GM18858 (cell line): ENCODE data around the gene MAPT.
"Not testable (repeated sequence)": the region's sequence is repeated elsewhere in the genome, so short reads cannot be mapped to it uniquely, and the experiment has no call there.

Experiments
- ATAC-seq: cut with Tn5 transposase; IDR thresholded peaks from one replicate; pipeline ENCODE4 v1.9.1; 2021; ENCODE audit not compliant: unreplicated experiment

Gene MAPT

DNA sequence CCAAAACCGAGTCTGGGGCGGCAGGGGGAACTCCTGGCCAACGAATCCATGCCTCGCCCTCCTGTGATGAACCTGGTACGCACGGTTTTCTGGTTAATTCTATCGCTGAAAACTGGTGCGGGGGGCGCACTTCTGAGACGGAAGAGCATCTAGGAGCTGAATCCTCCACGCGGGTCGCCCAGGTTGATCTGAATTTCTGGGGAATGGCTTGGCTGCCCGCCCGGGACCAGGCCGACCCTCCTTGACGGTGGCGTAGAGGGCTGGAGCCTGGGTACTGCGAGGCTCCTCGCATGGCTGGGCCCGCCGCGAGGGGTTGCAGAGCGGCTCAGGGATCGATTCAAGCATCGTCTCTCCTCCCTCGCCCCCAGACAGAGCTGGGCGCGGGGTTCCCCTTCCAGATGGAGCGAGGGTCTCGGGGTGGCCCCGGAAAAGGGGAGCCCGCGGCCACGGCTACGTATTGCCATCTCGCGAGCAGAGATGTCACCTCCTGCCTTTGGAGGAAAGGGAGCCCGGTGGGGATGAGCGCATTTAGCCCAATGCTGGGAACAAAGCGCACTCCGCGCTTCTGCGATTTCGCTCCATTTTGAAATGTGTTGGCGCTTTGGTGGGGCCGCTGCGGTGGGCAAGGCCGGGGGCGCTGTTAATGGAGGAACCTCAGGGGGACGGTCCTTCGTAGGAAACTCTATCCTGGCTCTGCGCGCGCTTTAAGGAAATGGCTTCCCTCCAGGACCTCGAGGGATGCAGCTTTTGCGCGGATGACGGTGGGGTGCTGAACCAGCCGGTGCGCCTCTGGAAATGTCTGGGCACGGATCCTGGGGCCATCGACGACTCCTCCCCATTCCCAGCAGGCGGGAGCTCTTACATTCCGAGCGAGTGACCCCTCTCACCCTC lies 2.7 kb downstream of the MAPT start:
- no peak for ATAC-seq

DNA sequence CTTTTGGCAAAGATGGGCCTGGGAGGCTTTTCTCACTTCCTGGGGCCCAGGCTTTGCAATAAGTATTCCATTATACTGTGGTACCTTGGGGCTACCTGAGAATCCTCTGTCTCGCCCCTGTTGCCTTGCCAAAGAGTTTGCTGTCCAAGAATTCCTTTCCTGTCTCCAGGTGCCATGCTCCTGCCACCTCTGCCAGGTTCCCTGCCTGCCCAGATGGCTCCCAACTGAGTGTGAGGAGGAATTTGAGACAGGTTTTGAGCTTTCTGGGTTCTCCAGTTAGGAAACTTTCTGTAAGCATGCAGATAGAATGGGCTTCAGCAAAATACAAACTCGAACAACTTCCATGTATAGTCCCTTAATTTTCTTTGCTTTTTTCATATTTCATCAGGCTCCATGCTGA lies 5.8 kb downstream of the MAPT start:
- no peak for ATAC-seq

DNA sequence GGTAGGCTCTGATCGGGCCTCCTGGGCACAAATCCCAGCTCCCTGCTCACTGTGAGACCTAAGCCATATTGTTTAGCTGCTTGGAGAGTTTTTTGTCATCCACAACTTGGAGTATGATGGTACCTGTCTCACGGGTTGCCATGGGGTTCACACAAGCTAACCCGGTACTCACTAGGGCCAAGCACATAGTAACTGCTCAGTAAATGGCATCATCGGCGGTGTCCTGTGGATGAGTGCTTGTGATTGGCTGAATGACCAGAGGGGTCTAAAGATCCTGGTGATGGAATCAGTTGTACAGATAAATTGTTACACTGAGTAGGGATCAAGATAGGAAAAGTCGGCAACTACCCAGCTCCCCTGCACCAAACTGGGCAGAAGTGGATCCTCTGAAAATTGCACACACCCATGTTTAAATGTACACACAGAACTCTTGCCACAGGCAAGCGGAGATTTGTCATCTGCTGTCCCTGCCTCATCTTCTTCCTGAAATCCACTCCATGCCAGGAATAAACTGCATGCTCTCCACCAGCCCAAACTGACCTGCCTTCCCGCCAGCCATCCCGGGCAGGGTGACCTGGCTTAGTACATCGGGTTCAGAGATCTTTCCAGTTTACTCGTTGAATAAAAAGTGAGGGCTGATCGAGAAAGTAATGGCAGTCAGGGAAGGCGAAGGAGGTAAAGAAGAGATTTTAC lies 6.5 kb downstream of the MAPT start:
- no peak for ATAC-seq

- ATAC-seq, result no peak
These were observed 8.6 kb downstream of the MAPT start for GRCh38 chr17:45902892-45903346.

GRCh38 chr17:45904866-45905265 lies 10.5 kb downstream of the MAPT start:
- no peak for ATAC-seq

- ATAC-seq, result no peak
These were observed 11.5 kb downstream of the MAPT start for GRCh38 chr17:45905814-45906213.

GRCh38 chr17:45906237-45906636 lies 11.9 kb downstream of the MAPT start:
- ATAC-seq, result no peak

GRCh38 chr17:45906927-45907622 lies 12.7 kb downstream of the MAPT start:
- ATAC-seq, result no peak

- no peak for ATAC-seq
These were observed 13.5 kb downstream of the MAPT start for GRCh38 chr17:45907750-45908395.

GRCh38 chr17:45908460-45908859 lies 14.1 kb downstream of the MAPT start:
- ATAC-seq, result no peak

GRCh38 chr17:45908935-45909334 lies 14.6 kb downstream of the MAPT start:
- no peak for ATAC-seq

- no peak for ATAC-seq
These were observed 16.3 kb downstream of the MAPT start for GRCh38 chr17:45910667-45911066.

DNA sequence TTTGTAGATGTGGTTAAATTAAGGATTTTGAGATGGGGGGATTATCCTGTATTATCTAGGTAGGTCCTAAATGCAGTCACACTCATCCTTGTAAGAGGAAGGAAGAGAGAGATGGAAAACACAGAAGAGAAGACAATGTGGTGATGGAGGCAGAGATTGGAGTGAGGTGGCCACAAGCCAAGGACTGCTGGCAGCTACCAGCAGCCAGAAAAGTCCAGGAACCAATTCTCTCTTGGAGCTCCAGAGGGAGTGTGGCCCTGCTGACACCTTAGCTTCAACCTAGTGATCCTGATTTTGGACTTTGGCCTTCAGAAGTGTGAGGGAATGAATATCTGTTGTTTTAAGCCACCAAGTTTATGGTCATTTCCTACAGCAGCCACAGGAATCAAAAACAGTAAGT lies 18.0 kb downstream of the MAPT start:
- ATAC-seq, result no peak

GRCh38 chr17:45913030-45913429 lies 18.7 kb downstream of the MAPT start:
- not testable (repeated sequence) for ATAC-seq

DNA sequence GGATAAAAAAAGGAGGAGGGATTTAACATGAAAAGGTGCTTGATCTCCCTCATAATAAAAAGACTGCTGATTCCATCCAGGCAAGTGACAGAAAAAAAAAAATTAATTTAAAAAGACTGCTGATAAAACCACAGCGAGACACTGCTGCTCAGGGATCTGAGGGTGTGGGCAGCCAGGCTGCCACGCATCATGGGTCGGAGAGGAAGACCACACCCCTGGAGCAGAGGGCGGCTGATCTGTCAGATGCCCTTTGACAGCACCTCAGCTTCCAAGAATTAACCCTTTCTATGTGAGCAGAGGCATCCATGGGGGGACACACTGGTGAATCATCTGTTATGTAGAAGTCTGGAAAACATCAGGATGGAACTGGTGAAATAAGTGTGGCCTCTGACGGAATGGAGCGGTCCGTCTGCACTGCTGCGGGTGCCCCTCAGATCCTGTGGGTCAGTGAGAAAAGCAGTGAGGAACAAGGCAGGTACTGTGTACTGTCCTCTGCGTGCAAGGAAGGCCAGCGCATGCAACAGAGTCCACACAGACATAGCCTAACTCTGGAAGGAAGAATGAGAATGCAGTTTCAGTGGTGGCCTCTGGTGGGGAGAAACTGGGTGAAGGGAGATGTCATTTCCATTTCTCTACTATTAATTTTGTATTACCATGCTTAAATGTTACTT lies 19.8 kb downstream of the MAPT start:
- no peak for ATAC-seq

DNA sequence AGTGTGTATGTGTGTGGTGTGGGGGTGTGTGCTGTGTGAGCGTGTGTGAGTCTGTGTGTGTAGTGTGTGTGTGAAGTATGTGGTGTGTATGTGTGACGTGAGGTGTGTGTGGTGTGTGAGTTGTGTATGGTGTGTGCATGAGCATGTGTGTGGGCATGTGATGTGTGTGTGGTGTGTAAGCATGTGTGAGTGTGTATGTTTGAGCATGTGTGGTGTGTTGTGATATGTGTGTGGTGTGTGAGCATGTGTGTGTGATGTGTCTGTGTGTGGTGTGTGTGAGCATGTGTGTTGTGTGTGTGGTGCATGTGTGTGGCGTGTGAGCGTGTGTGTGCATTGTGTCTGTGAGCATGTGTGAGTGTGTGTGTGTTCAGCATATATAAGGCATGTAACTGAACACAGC lies 20.9 kb downstream of the MAPT start:
- ATAC-seq, result no peak

- no peak for ATAC-seq
These were observed 22.7 kb downstream of the MAPT start for GRCh38 chr17:45917081-45917480.

- ATAC-seq, result no peak
These were observed 23.9 kb downstream of the MAPT start for GRCh38 chr17:45918241-45918745.

DNA sequence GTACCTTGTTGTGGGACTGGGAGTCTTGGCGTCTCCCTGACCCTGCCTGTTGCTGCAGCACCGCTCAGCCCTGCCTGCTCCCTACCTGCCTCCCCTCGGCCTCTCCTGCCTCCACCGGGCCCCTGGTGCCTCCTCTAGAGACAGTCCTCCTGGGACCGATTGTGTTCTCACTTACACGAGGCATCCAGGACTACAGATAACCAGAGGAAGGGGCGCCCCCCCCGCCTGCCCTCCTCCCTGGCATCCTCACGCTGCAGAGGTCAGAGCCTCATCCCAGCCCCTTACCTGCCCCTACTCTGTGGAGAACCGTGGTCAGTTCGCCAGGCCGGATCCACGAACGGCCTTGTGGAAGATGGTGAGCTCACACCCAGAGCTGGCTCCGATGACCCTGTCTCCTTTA lies 24.8 kb downstream of the MAPT start:
- no peak for ATAC-seq

DNA sequence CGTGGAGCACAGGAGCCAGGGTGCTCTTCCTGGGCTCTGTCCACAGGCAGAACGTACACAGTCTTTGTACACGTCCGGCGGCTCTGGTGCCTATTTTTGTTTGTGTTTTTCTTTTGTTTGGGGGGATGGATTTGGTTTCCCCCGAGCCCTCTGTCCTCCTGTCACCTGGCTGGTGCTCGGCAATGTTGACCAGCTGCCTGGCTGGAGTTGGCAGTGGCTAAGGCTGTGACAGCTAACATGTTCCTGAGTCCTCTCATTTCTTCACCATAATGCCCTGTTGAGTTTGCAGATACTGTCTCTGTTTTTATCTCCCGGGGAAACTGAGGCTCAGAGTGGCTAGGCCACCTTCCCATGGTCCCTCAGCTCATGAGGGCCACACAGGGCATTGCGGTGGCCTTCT lies 25.7 kb downstream of the MAPT start:
- no peak for ATAC-seq
